HG03097 (cell line): Measurements from ENCODE around the gene SLC25A21.
"Not testable (repeated sequence)": the region's sequence is repeated elsewhere in the genome, so short reads cannot be mapped to it uniquely, and the experiment has no call there.

ENCODE experiments used
- ATAC-seq: cut with Tn5 transposase; IDR thresholded peaks from one replicate; pipeline ENCODE4 v1.9.1; 2021; ENCODE audit not compliant: unreplicated experiment, low FRiP score

The SLC25A21 gene

GRCh38 chr14:37172024-37172869, at the start of gene SLC25A21:
Gene SLC25A21, minus strand, starts transcription at chr14:37172606.
- ATAC-seq: no peak

- no peak for ATAC-seq
Observed at GRCh38 chr14:37221073-37221472, 48.7 kb upstream of the SLC25A21 start.

- no peak for ATAC-seq
Observed at GRCh38 chr14:37215345-37215744, 42.9 kb upstream of the SLC25A21 start.

DNA sequence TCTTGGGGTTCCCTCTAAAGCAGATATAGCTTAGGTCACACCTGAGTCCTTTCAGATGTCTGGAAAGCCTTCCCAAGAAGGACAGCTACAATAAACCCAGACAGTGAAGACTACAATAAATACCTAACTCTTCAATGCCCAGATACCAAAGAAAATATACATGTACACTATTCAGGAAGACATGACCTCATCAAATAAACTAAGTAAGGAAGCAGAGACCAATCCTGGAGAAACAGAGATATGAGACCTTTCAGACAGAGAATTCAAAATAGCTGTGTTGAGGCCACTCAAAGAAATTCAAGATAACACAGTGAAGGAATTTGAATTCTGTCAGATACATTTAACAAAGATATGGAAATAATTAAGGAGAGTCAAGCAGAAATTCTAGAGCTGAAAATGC, 40.6 kb upstream of the SLC25A21 start:
- no peak for ATAC-seq

DNA sequence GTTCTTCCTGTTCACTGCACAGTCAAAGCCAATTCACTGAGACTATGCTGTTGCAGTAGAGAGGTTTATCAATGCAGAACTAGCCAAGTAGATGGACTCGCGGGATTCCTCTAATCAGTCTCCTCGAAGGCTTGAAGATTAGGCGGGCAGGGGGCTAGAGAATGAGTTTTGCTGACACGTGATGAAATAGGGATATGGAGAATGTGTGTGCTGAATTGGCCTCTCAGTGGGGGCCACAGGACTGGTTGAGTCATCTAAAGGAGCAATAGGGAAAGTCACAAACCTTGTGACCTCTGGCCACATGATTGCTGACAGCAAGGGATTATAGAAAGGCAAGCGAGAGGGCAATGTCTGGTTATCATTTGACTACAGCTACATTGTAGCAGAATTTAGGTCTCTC, 38.0 kb upstream of the SLC25A21 start:
- no peak for ATAC-seq

DNA sequence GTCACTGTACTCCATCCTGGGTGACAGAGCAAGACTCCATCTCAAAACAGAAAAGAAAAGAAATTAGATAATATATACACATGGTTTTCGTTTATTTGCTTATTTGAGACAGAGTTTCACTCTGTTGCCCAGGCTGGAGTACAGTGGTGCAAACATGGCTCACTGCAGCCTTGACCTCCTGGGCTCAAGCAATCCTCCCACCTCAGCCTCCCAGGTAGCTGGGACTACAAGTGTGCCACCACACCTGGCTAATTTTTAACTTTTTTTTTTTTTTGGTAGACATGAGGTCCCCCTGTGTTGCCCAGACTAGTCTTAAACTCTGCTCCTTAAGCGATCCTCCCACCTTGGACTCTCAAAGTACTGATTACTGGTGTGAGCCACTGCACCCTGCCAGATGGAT, 37.2 kb upstream of the SLC25A21 start:
- ATAC-seq: not testable (repeated sequence)

DNA sequence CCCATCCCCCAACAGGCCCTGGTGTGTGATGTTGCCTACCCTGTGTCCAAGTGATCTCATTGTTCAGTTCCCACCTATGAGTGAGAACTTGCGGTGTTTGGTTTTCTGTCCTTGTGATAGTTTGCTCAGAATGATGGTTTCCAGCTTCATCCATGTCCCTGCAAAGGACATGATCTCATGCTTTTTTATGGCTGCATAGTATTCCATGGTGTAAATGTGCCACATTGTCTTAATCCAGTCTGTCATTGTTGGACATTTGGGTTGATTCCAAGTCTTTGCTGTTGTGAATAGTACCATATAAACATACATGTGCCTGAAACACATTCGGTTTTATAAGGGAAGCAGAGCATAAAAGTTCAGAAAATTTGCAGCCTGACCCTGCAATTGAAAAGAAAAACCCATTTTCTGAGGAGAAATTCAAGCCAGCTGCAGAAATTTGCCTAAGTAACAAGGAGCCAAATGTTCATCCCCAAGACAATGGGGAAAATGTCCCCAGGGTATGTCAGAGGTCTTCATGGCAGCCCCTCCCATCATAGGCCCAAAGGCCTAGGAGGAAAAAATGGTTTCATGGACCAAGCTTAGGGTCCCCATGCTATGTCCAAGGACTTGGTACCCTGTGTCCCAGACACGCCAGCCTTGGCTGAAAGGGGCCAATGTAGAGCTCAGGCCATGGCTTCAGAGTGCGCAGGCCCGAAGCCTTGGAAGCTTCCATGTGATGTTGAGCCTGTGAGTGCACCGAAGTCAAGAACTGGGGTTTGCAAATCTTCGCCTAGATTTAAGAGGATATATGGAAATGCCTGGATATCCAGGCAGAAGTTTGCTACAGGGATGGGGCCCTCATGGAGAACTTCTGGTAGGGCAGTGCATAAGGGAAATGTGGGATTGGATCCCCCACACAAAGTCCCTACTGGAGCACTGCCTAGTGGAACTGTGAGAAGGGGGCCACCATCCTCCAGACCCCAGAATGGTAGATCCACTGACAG, 33.5 kb upstream of the SLC25A21 start:
- ATAC-seq: not testable (repeated sequence)

DNA sequence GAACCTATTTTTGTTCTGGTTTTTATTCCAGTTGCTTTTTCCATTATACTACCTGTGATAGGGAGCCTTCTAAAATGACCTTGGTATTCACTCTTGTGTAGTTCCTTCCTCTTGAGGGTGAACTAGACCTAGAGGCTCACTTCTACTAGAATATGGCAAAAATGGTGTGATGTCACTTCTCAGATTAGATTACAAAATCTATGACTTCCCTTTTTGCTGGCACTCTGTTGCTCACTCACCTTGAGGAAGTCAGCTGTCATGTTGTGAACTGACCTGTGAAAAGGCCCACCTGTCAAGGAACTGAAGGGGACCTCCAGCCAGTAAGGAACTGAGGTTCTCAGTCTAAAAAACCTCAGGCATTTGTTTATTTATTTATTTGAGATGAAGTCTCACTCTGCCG, 31.0 kb upstream of the SLC25A21 start:
- no peak for ATAC-seq

GRCh38 chr14:37202812-37203211, 30.4 kb upstream of the SLC25A21 start:
- ATAC-seq: no peak

DNA sequence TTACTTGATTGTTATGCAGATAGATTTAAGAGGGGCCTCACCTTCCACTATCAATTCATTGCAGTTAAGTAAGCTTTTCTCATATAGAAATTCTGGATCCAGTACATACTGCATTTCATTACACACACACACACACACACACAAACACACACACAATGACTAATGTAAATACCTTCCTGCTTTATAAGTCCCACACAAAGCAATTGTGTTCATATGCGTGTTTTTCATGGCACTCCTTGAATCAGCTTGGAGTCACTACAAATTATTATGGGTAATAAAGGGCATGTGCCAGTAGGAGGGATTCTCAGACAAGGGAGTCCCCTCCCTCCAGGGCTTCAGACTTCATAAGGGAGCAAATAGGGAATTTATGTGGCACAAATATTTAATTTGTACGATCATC, 29.9 kb upstream of the SLC25A21 start:
- no peak for ATAC-seq

DNA sequence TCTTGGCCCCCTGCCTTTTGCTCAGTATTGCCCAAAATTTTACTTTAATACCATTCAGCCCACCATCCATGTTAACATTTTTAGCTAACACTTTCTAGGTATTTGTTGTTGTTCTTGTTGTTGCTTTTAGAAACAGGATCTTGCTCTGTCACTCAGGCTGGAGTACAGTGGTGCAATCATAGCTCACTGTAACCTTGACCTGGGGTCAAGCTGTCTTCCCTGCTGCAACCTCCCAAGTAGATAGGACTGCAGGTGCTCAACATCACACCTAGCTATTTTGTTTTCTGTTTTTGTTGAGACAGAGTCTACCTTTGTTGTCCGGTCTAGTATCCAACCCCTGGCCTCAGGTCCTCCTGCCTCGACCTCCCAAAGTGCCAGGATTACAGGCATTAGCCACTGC, 29.3 kb upstream of the SLC25A21 start:
- no peak for ATAC-seq

DNA sequence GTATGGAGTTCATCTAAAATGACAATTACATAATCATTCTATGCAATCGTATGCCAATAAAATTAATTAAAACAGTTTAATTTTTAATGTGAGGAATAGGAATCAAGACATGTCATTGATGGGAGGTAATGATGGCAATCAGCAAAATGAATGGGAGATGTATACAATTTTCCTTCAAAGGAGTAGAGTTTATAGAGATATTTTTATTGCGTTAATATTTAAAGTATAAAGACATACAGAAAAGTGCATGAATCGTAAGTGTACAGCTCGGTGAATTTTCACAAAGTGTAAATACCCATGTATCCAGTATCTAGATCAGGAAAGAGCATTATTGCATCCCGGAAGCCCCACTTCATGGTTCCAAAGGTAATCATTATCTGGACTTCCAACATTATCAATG, 26.5 kb upstream of the SLC25A21 start:
- ATAC-seq: no peak

- no peak for ATAC-seq
Observed at GRCh38 chr14:37198273-37198598, 25.8 kb upstream of the SLC25A21 start.

- ATAC-seq: no peak
Observed at GRCh38 chr14:37197421-37198272, 25.2 kb upstream of the SLC25A21 start, which contains the start of gene MIPOL1. Gene MIPOL1, plus strand, starts transcription at chr14:37197937. Its CDS starts 49,952 bp downstream, at chr14:37247889.

DNA sequence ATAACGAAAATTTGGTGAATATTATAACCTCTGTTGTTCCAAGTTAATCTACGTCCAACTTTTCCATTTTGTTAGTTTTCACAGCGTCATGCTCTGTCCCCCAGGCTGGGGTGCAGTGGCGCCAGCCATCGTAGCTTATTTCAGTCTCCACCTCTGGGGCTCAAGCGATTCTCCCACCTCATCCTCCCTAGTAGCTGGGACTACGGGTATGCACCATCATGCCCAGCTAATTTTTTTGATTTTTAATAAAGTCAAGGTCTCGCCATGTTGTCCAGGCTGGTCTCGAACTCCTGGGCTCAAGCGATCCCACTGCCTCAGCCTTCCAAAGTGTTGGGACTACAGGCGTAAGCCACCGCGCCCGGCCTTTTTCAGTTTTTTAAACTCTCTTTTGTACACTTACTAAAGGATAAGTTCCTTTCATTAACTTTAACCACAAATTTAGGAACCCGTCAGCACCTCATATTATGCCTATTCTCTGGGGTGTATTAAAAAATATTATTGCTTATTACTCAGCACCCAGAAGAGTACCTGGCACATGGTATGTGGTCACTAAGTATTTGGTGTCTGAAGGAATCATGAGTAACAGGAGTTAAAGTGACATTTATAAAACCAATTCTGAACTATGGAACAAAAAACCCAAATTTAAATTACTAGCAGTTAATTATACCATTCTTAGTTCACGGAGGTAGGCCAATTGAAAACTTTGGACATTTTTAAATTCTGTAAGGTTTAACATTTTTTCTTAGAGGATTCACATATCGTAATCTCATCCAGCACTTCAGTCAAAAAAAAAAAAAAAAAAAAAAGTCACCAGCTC, 24.4 kb upstream of the SLC25A21 start:
- ATAC-seq: no peak

GRCh38 chr14:37195327-37195726, 22.9 kb upstream of the SLC25A21 start:
- ATAC-seq: no peak

- no peak for ATAC-seq
Observed at GRCh38 chr14:37194698-37195097, 22.3 kb upstream of the SLC25A21 start.

- not testable (repeated sequence) for ATAC-seq
Observed at GRCh38 chr14:37189733-37190132, 17.3 kb upstream of the SLC25A21 start.

DNA sequence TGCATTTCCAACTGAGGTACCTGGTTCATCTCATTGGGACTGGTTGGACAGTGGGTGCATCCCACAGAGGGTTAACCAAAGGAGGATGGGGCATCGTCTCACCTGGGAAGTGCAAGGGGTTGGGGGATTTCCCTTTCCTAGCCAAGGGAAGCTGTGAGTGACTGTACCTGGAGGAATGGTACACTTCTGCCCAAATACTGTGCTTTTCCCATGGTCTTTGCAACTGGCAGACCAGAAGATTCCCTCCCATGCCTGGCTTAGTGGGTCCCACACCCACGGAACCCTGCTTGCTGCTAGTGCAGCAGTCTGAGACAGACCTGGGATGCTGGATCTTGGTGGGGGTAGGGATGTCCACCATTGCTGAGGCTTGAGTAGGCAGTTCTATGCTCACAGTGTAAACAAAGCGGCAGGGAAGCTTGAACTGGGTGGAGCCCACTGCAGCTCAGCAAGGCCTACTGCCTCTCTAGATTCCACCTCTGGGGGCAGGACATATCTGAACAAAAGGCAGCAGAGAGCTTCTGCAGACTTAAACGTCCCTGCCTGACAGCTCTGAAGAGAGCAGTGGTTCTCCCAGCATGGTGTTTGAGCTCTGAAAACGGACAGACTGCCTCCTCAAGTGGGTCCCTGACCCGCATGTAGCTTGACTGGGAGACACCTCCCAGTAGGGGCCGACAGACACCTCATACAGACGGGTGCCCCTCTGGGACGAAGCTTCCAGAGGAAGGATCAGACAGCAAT, 15.6 kb upstream of the SLC25A21 start:
- not testable (repeated sequence) for ATAC-seq
